CD4-positive, alpha-beta T cell treated with Interleukin-15 for 4 hours (primary cell): Measurements from ENCODE around the gene SBNO1.
"Not testable (repeated sequence)": the region's sequence is repeated elsewhere in the genome, so short reads cannot be mapped to it uniquely, and the experiment has no call there.

ENCODE experiments used
- DNase-seq: peaks from one replicate; pipeline ENCODE4 v3.0.0-alpha.2; 2020; ENCODE audit warnings: low spot score

The SBNO1 gene

GRCh38 chr12:123270214-123271000, 94.2 kb downstream of the SBNO1 start:
- no peak for DNase-seq

GRCh38 chr12:123269896-123270213, 94.8 kb downstream of the SBNO1 start:
- DNase-seq, result no peak

GRCh38 chr12:123269395-123269892, 95.2 kb downstream of the SBNO1 start:
- DNase-seq, result no peak

GRCh38 chr12:123268850-123269249, 95.8 kb downstream of the SBNO1 start:
- no peak for DNase-seq

- no peak for DNase-seq
These were observed 96.4 kb downstream of the SBNO1 start for GRCh38 chr12:123267991-123268843.

GRCh38 chr12:123267335-123267920, 97.2 kb downstream of the SBNO1 start:
- no peak for DNase-seq

DNA sequence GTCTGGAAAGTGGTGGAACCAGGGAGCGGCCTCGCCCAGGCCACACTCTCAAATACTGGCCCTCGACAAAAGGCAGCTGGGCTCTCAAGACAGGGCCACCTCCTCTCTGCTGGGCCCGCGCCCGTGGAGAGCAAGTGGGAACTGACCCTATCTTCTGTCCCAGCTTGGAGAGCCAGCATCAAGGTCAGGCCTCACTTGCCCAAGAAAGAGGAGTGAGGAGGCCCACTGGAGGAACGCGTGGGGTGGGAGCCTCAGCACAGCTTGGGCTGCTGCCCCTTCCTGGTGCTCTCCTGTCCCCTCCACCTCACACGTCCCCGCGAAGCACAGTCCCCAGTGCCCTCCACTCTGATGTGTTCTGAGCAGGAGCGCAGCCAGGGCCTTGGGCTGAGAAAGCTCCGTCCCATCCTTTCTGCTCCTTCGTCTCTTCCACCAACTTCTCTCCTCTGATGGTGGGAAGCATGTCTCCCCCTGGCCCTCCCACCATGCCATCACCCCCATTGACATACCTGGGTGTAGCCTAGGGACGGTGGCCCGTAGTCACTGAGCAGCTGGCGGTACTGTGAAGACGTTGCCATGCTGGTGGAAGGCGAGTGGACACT, 97.9 kb downstream of the SBNO1 start:
- no peak for DNase-seq

GRCh38 chr12:123265851-123266678, 98.6 kb downstream of the SBNO1 start:
- no peak for DNase-seq

- DNase-seq, result no peak
These were observed 100.0 kb downstream of the SBNO1 start for GRCh38 chr12:123264642-123265041.

- no peak for DNase-seq
These were observed 101.3 kb downstream of the SBNO1 start for GRCh38 chr12:123263196-123263817.

DNA sequence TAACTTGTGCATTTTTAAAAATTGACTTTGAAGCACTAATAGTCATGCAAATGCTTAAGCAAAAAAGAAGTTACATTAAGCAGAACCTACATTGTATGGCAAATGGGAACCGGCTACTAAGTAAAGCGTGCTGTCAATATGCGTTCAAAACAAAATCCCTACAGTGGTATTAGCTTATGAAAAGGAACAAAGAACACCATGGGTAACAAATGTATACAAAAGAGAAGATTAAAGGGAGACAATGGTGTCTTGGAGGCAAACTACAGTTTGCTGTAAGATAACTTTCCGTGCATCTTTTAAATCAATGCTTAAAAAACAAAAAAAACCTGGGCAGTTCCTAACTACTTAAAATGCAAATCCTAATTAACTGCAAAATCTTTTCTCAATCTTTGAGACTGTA, 103.5 kb downstream of the SBNO1 start:
- DNase-seq, result no peak

GRCh38 chr12:123260081-123260480, 104.6 kb downstream of the SBNO1 start:
- no peak for DNase-seq

GRCh38 chr12:123258593-123258992, 106.1 kb downstream of the SBNO1 start:
- no peak for DNase-seq

DNA sequence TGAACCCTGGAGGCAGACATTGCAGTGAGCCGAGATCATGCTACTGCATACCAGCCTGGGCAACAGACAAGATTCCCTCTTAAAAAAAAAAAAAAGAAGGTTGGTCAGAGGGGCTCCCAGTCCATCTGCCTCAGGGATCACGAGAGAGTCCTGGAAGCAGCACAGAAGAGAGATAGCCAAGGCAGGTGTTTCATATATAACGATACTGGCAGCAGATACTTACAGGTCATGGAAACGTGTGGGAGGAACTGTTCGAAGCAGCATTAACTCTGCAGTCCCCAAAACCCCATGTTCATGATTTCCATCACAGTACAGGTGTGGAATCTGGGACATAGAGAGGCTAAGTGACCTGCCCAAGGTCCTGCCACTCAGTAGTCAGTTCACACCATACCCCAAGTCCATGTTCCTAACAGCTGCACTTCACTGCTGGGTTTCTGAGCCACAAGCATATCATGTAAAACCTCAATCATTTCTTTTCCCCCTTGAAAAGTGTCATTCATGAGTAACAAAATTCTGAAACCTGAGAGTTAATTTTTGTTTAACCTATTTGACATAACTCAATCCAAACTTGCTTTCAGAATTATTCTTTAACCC, 109.7 kb downstream of the SBNO1 start:
- DNase-seq, result no peak

- DNase-seq, result no peak
These were observed 110.8 kb downstream of the SBNO1 start for GRCh38 chr12:123253641-123254459.

- not testable (repeated sequence) for DNase-seq
These were observed 112.3 kb downstream of the SBNO1 start for GRCh38 chr12:123252365-123252764.

GRCh38 chr12:123251403-123252076, 113.1 kb downstream of the SBNO1 start:
- no peak for DNase-seq

GRCh38 chr12:123250471-123251383, 113.9 kb downstream of the SBNO1 start:
- DNase-seq, result no peak
